H9 (cell line): ENCODE results near the gene PTBP2. TPM values are rescaled to one million over a fixed set of nuclear protein-coding genes. Genes with fewer than 3 reads are reported as not detected.

ENCODE experiments used
- DNase-seq: peaks from one replicate; pipeline ENCODE4 v3.0.0-alpha.2; 2017
- H2AFZ ChIP-seq: one replicate; pipeline ENCODE4 v1.6.1; 2013; ENCODE audit warnings: mild to moderate bottlenecking, low read length, control low read depth, moderate library complexity
- H2AK5ac ChIP-seq: 2 replicates; pipeline ENCODE4 v1.6.1; 2013; ENCODE audit warnings: low read length, control low read depth, mixed read lengths; ENCODE audit not compliant: insufficient read length
- H2BK120ac ChIP-seq: one replicate; pipeline ENCODE4 v1.6.1; 2013; ENCODE audit warnings: low read depth, mild to moderate bottlenecking, low read length, control low read depth, inconsistent platforms; ENCODE audit not compliant: poor library complexity, severe bottlenecking
- H2BK12ac ChIP-seq: 2 replicates; pipeline ENCODE4 v1.6.1; 2013; ENCODE audit warnings: low read length, control low read depth, mixed read lengths, low read depth; ENCODE audit not compliant: insufficient read length
- H2BK15ac ChIP-seq: 2 replicates; pipeline ENCODE4 v1.6.1; 2013; ENCODE audit warnings: low read depth, low read length, control low read depth
- H2BK20ac ChIP-seq: one replicate; pipeline ENCODE4 v1.6.1; 2013; ENCODE audit warnings: low read depth, mild to moderate bottlenecking, low read length, control low read depth, inconsistent platforms; ENCODE audit not compliant: poor library complexity, severe bottlenecking
- H2BK5ac ChIP-seq: 2 replicates; pipeline ENCODE4 v1.6.1; 2013; ENCODE audit warnings: low read length, control low read depth, mixed read lengths; ENCODE audit not compliant: insufficient read length
- H3K14ac ChIP-seq: 2 replicates; pipeline ENCODE4 v1.6.1; 2013; ENCODE audit warnings: low read length, control low read depth; ENCODE audit not compliant: insufficient read depth
- H3K18ac ChIP-seq: 2 replicates; pipeline ENCODE4 v1.6.1; 2013; ENCODE audit warnings: low read depth, mild to moderate bottlenecking, mixed read lengths, low read length, control low read depth; ENCODE audit not compliant: insufficient read length
- H3K23ac ChIP-seq: 2 replicates; pipeline ENCODE4 v1.6.1; 2013; ENCODE audit warnings: low read length, control low read depth, mixed read lengths, low read depth; ENCODE audit not compliant: insufficient read length
- H3K23me2 ChIP-seq: 2 replicates; pipeline ENCODE4 v1.6.1; 2013; ENCODE audit warnings: low read depth, mild to moderate bottlenecking, mixed read lengths, low read length, control low read depth; ENCODE audit not compliant: insufficient read length, poor library complexity, severe bottlenecking
- H3K27ac ChIP-seq: 2 replicates; pipeline ENCODE4 v1.5.1; 2013; ENCODE audit warnings: low read length, control low read depth, mixed read lengths, low read depth; ENCODE audit not compliant: insufficient read length
- H3K27me3 ChIP-seq: 2 replicates; pipeline ENCODE4 v1.6.1; 2013; ENCODE audit warnings: low read length, control low read depth, inconsistent platforms; ENCODE audit not compliant: insufficient read depth
- H3K4ac ChIP-seq: 2 replicates; pipeline ENCODE4 v1.6.1; 2013; ENCODE audit warnings: low read depth, mild to moderate bottlenecking, control low read depth, inconsistent platforms, low read length, moderate library complexity
- H3K4me1 ChIP-seq: 2 replicates; pipeline ENCODE4 v1.6.1; 2013; ENCODE audit warnings: low read length, control low read depth, inconsistent platforms; ENCODE audit not compliant: insufficient read depth
- H3K4me2 ChIP-seq: 2 replicates; pipeline ENCODE4 v1.6.1; 2013; ENCODE audit warnings: low read length, control low read depth, mixed read lengths; ENCODE audit not compliant: insufficient read length, insufficient read depth
- H3K56ac ChIP-seq: 2 replicates; pipeline ENCODE4 v1.6.1; 2013; ENCODE audit warnings: low read depth, mild to moderate bottlenecking, mixed read lengths, low read length, control low read depth; ENCODE audit not compliant: insufficient read length
- H3K79me1 ChIP-seq: 2 replicates; pipeline ENCODE4 v1.6.1; 2013; ENCODE audit warnings: low read depth, mild to moderate bottlenecking, moderate library complexity, low read length, control low read depth, inconsistent platforms; ENCODE audit not compliant: insufficient read depth, poor library complexity, severe bottlenecking
- H3K79me2 ChIP-seq: 2 replicates; pipeline ENCODE4 v1.6.1; 2013; ENCODE audit warnings: low read length, control low read depth, inconsistent platforms; ENCODE audit not compliant: insufficient read depth
- H3K9ac ChIP-seq: 2 replicates; pipeline ENCODE4 v1.6.1; 2013; ENCODE audit warnings: low read length, control low read depth, mixed read lengths; ENCODE audit not compliant: insufficient read length; ENCODE audit errors: extremely low read depth
- H3K9me3 ChIP-seq: one replicate; pipeline ENCODE4 v1.6.1; 2013; ENCODE audit warnings: low read depth, low read length, inconsistent platforms; ENCODE audit not compliant: control insufficient read depth
- H3T11ph ChIP-seq: one replicate; pipeline ENCODE4 v1.6.1; 2013; ENCODE audit warnings: mild to moderate bottlenecking, low read length, control low read depth, inconsistent platforms
- H4K20me1 ChIP-seq: one replicate; pipeline ENCODE4 v1.6.1; 2013; ENCODE audit not compliant: control insufficient read depth, insufficient read length, insufficient read depth
- H4K5ac ChIP-seq: 2 replicates; pipeline ENCODE4 v1.6.1; 2013; ENCODE audit warnings: low read depth, mild to moderate bottlenecking, mixed read lengths, low read length, control low read depth; ENCODE audit not compliant: insufficient read length
- H4K8ac ChIP-seq: replicated peaks from 2 replicates; pipeline ENCODE4 v1.6.1; 2013; ENCODE audit warnings: low read length, control low read depth, mixed read lengths, low read depth; ENCODE audit not compliant: insufficient read length
- H4K91ac ChIP-seq: 2 replicates; pipeline ENCODE4 v1.6.1; 2013; ENCODE audit warnings: low read depth, mild to moderate bottlenecking, moderate library complexity, mixed read lengths, low read length, control low read depth; ENCODE audit not compliant: insufficient read length
- H3K27ac Mint-ChIP-seq, 3 experiments: 2 replicates in 2 of 3; 3 replicates in 1 of 3; pipeline ENCODE4 v1.8.0; 2020 to 2021; ENCODE audit warnings: mixed read lengths in 3 of 3, mild to moderate bottlenecking in 1 of 3, moderate library complexity in 1 of 3
- H3K27me3 Mint-ChIP-seq: 2 replicates; pipeline ENCODE4 v1.8.0; 2021; ENCODE audit warnings: low read depth, mild to moderate bottlenecking, moderate library complexity, mixed read lengths
- H3K36me3 Mint-ChIP-seq, 3 experiments: 2 replicates in 2 of 3; 3 replicates in 1 of 3; pipeline ENCODE4 v1.8.0; 2020 to 2021; ENCODE audit warnings: low read depth in 3 of 3, mixed read lengths in 3 of 3; ENCODE audit not compliant: insufficient read depth in 1 of 3
- H3K4me1 Mint-ChIP-seq, 2 experiments: 2 replicates each; pipeline ENCODE4 v1.8.0; 2020; ENCODE audit warnings: mixed read lengths in 2 of 2
- H3K4me3 Mint-ChIP-seq, 2 experiments: 2 replicates in 1 of 2; 3 replicates in 1 of 2; pipeline ENCODE4 v1.8.0; 2020 to 2021; ENCODE audit warnings: mild to moderate bottlenecking in 2 of 2, mixed read lengths in 2 of 2, moderate library complexity in 1 of 2
- H3K9me3 Mint-ChIP-seq, 2 experiments: 2 replicates in 1 of 2; 3 replicates in 1 of 2; pipeline ENCODE4 v1.8.0; 2020; ENCODE audit warnings: mild to moderate bottlenecking in 2 of 2, mixed read lengths in 2 of 2, moderate library complexity in 1 of 2
- WGBS: extraction: QIAGEN DNeasy Blood & Tissue Kit; methylation state at CpG from one replicate; pipeline ENCODE4 v1.1.7; 2013; ENCODE audit warnings: missing lambda C conversion rate, low lambda C conversion rate, mixed read lengths; ENCODE audit not compliant: insufficient read length; ENCODE audit errors: extremely low coverage; 5-methylcytosine and 5-hydroxymethylcytosine counted together
- total RNA-seq: library from RNA; stranded (reverse); gene quantifications from 2 replicates; pipeline ENCODE4 v1.2.1, GENCODE V29; 2021
- TF ChIP-seq, protein P1 (sequence below): fragments of 200-600 bp; sonication (generic); conservative IDR thresholded peaks from 3 replicates; pipeline ENCODE4 v1.8.0; 2021; ENCODE audit warnings: antibody characterized with exemption, mild to moderate bottlenecking

Gene PTBP2
- total RNA-seq, 1 experiment from 2014 or later: 75.4 TPM

DNA sequence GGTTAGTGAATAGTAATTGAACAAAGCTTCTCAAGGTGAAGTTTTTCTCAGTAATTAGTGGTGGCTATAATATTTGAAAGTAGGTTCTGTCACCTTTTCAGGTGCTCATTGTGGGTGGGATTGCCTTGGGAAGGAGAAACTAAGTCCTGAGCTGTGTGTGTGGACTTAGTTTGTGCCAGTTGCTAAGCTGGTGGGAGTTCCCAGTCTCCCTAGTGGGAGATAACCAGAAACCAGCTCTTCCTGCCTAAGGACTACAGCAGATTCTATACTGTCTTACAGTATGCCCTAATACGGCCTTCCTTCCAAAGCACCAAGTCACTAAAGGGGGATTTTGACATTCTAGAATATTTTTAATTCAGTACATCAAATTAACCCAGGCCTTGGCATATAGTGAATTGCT, 94.3 kb downstream of the PTBP2 start:
- peaks cover 0 to 3% of the 10 kb centered on the region in 2 experiments; a peak in 1 of 4 replicates for H3K4me1 Mint-ChIP-seq

More for the DNA sequence above, 94.3 kb downstream of the PTBP2 start:
- no peak overlapping the region for H3K18ac ChIP-seq
- H3K56ac ChIP-seq: no peak overlapping the region
- Mint-ChIP-seq H3K4me3 (no peak overlapping the region), H3K36me3 (peaks cover 10 to 49% (median 32%) of the 10 kb centered on the region in 3 experiments; a peak in 6 of 7 replicates), H3K27me3 (no peaks in the 10 kb centered on the region), H3K9me3 (no peaks in the 10 kb centered on the region), H3K27ac (peak overlapping the region in 2 of 3 experiments; percentile 70 to 72; a peak in 2 of 7 replicates)
- H3K4me1 ChIP-seq: no peaks in the 10 kb centered on the region
- no peak overlapping the region for H2BK15ac ChIP-seq
- no peak overlapping the region for H3K4ac ChIP-seq
- no peak overlapping the region for H3K9ac ChIP-seq
- H3K4me2 ChIP-seq: no peak overlapping the region
- H3K23ac ChIP-seq: no peak overlapping the region
- H2BK12ac ChIP-seq: no peak overlapping the region
- no peaks in the 10 kb centered on the region for H4K20me1 ChIP-seq
- H2BK20ac ChIP-seq: no peak overlapping the region
- H4K5ac ChIP-seq: no peak overlapping the region
- TF ChIP-seq, protein P1, sequence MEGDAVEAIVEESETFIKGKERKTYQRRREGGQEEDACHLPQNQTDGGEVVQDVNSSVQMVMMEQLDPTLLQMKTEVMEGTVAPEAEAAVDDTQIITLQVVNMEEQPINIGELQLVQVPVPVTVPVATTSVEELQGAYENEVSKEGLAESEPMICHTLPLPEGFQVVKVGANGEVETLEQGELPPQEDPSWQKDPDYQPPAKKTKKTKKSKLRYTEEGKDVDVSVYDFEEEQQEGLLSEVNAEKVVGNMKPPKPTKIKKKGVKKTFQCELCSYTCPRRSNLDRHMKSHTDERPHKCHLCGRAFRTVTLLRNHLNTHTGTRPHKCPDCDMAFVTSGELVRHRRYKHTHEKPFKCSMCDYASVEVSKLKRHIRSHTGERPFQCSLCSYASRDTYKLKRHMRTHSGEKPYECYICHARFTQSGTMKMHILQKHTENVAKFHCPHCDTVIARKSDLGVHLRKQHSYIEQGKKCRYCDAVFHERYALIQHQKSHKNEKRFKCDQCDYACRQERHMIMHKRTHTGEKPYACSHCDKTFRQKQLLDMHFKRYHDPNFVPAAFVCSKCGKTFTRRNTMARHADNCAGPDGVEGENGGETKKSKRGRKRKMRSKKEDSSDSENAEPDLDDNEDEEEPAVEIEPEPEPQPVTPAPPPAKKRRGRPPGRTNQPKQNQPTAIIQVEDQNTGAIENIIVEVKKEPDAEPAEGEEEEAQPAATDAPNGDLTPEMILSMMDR: no peak
- H3K27ac ChIP-seq: no peak overlapping the region
- H3K79me1 ChIP-seq: no peaks in the 10 kb centered on the region
- no peaks in the 10 kb centered on the region for H3K23me2 ChIP-seq
- H3K27me3 ChIP-seq: no peaks in the 10 kb centered on the region
- H4K8ac ChIP-seq: no peak overlapping the region
- no peaks in the 10 kb centered on the region for H3K79me2 ChIP-seq
- H2BK5ac ChIP-seq: no peak overlapping the region
- no CpG with 5 or more reads among the region's 1 CpG for WGBS
- H4K91ac ChIP-seq: no peak overlapping the region
- no peak overlapping the region for H2BK120ac ChIP-seq
- no peak overlapping the region for H3K14ac ChIP-seq
- DNase-seq: no peak
- H3K9me3 ChIP-seq: no peaks in the 10 kb centered on the region
- no peak overlapping the region for H3T11ph ChIP-seq
- H2AFZ ChIP-seq: no peak overlapping the region
- no peak overlapping the region for H2AK5ac ChIP-seq
